DOHH2 (cell line): ENCODE data around the gene MACF1.

Experiments used
- H3F3A ChIP-seq: fragments of 200-600 bp; sonication (generic), shearing (Covaris generic); 2 replicates; pipeline ENCODE4 v1.6.0; 2016; ENCODE audit warnings: antibody characterized with exemption, mild to moderate bottlenecking; ENCODE audit not compliant: control insufficient read depth, insufficient read depth
- H3K27ac ChIP-seq: fragments of 200-600 bp; sonication (generic); 2 replicates; pipeline ENCODE4 v1.5.1; 2014; ENCODE audit warnings: low read depth, mild to moderate bottlenecking, low read length, moderate library complexity
- H3K27me3 ChIP-seq: fragments of 200-600 bp; sonication (generic); 2 replicates; pipeline ENCODE4 v1.6.1; 2014; ENCODE audit warnings: mild to moderate bottlenecking, low read length, mixed read lengths; ENCODE audit not compliant: control insufficient read depth
- H3K36me3 ChIP-seq: fragments of 200-600 bp; sonication (generic); 2 replicates; pipeline ENCODE4 v1.6.1; 2014; ENCODE audit warnings: mild to moderate bottlenecking, low read length, moderate library complexity, mixed read lengths; ENCODE audit not compliant: control insufficient read depth
- H3K4me1 ChIP-seq: fragments of 200-600 bp; sonication (generic); 2 replicates; pipeline ENCODE4 v1.6.1; 2014; ENCODE audit warnings: mild to moderate bottlenecking, low read length, mixed read lengths; ENCODE audit not compliant: control insufficient read depth
- H3K4me2 ChIP-seq: fragments of 200-600 bp; sonication (generic); 2 replicates; pipeline ENCODE4 v1.6.0; 2014; ENCODE audit warnings: mild to moderate bottlenecking, low read length, moderate library complexity
- H3K4me3 ChIP-seq: fragments of 200-600 bp; sonication (generic); 2 replicates; pipeline ENCODE4 v1.5.1; 2014; ENCODE audit warnings: mild to moderate bottlenecking, low read length, mixed read lengths
- H3K79me2 ChIP-seq: fragments of 200-600 bp; sonication (generic); 2 replicates; pipeline ENCODE4 v1.6.1; 2014; ENCODE audit warnings: mild to moderate bottlenecking, low read length, mixed read lengths; ENCODE audit not compliant: control insufficient read depth
- H3K9me2 ChIP-seq: fragments of 200-600 bp; sonication (generic); replicated peaks from 2 replicates; pipeline ENCODE4 v1.6.1; 2014; ENCODE audit warnings: mild to moderate bottlenecking, low read length, mixed read lengths; ENCODE audit not compliant: control insufficient read depth
- H3K9me3 ChIP-seq: fragments of 200-600 bp; sonication (generic); 2 replicates; pipeline ENCODE4 v1.6.1; 2014; ENCODE audit warnings: antibody characterized with exemption, low read length, mixed read lengths; ENCODE audit not compliant: control insufficient read depth, insufficient read depth
- H4K20me1 ChIP-seq: fragments of 200-600 bp; sonication (generic); 2 replicates; pipeline ENCODE4 v1.6.0; 2014; ENCODE audit warnings: low read depth, mild to moderate bottlenecking, antibody characterized with exemption, low read length, moderate library complexity; ENCODE audit not compliant: control insufficient read depth, insufficient read depth
- CTCF ChIP-seq: fragments of 200-600 bp; sonication (generic); IDR thresholded peaks from one replicate; pipeline ENCODE4 v1.5.1; 2014; ENCODE audit warnings: antibody characterized with exemption, mild to moderate bottlenecking, low read depth, low read length; ENCODE audit not compliant: poor library complexity, severe bottlenecking
- EZH2phosphoT487 ChIP-seq: fragments of 200-600 bp; sonication (generic); IDR thresholded peaks from 2 replicates; pipeline ENCODE4 v1.6.1; 2017; ENCODE audit warnings: borderline replicate concordance, mild to moderate bottlenecking, antibody characterized with exemption, low read length, moderate library complexity, mixed read lengths

MACF1 gene

GRCh38 chr1:39261712-39262221 lies 57.3 kb downstream of the MACF1 start:
- peak overlapping the region; percentile 14 for H3K4me2 ChIP-seq
- H3K9me3 ChIP-seq, result no peaks in the 10 kb centered on the region
- no peak overlapping the region for H3K4me3 ChIP-seq
- H3K4me1 ChIP-seq, result peaks cover 12% of the 10 kb centered on the region
- no peaks in the 10 kb centered on the region for H3K27me3 ChIP-seq
- 0 out of 2 replicates have a peak, but pooled peaks cover 2% of the 10 kb centered on the region for H3F3A ChIP-seq
- TF ChIP-seq CTCF (no peak), EZH2phosphoT487 (no peak)
- H3K9me2 ChIP-seq, result no peaks in the 10 kb centered on the region
- no peaks in the 10 kb centered on the region for H3K79me2 ChIP-seq
- H3K36me3 ChIP-seq, result peaks cover 16% of the 10 kb centered on the region
- no peak overlapping the region for H3K27ac ChIP-seq
- H4K20me1 ChIP-seq, result no peaks in the 10 kb centered on the region

- Histone ChIP-seq H3K9me2 (no peaks in the 10 kb centered on the region), H3K4me3 (no peak overlapping the region), H4K20me1 (no peaks in the 10 kb centered on the region), H3K36me3 (peaks cover 13% of the 10 kb centered on the region), H3K79me2 (no peaks in the 10 kb centered on the region), H3K27ac (no peak overlapping the region), H3K27me3 (no peaks in the 10 kb centered on the region), H3K4me1 (peaks cover 15% of the 10 kb centered on the region), H3K9me3 (no peaks in the 10 kb centered on the region), H3K4me2 (no peak overlapping the region), H3F3A (0 out of 2 replicates have a peak, but pooled peaks cover 2% of the 10 kb centered on the region)
- TF ChIP-seq EZH2phosphoT487, result no peak
- TF ChIP-seq CTCF, result no peak
Measured at GRCh38 chr1:39262802-39263201, 58.3 kb downstream of the MACF1 start.

DNA sequence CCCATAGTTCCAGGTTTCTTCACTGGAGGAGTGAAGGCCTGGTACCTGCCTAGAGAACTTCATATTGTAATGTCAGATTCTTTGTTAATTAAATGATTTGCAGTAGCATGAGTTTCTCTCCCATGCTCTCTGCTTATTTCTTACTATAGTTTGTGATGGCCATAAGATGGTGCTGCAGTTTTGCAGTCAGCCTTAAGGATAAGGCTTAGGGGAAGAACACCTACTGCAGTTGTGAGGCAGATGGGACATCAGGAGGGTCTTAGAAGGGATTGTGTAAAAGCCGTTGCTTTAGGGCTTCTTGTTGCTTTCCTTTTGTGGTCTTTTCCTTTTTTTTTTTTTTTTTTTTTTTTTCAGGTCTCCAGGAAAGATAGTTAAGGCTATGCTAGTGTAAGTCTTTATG lies 61.8 kb downstream of the MACF1 start:
- H3F3A ChIP-seq, result 0 out of 2 replicates have a peak, but pooled peaks cover 2% of the 10 kb centered on the region
- no peaks in the 10 kb centered on the region for H3K9me2 ChIP-seq
- no peaks in the 10 kb centered on the region for H4K20me1 ChIP-seq
- peaks cover 41% of the 10 kb centered on the region for H3K4me1 ChIP-seq
- peaks cover 7% of the 10 kb centered on the region; the same call in 1 of the 2 replicates for H3K79me2 ChIP-seq
- no peaks in the 10 kb centered on the region for H3K36me3 ChIP-seq
- no peak overlapping the region for H3K4me3 ChIP-seq
- no peak overlapping the region for H3K4me2 ChIP-seq
- H3K27ac ChIP-seq, result no peak overlapping the region
- no peaks in the 10 kb centered on the region for H3K9me3 ChIP-seq
- H3K27me3 ChIP-seq, result peaks cover 4% of the 10 kb centered on the region; the same call in 1 of the 2 replicates
- TF ChIP-seq EZH2phosphoT487, result no peak
- TF ChIP-seq CTCF, result peak; percentile 41
